ENCODE data around the gene MUSK. TPM values are rescaled to one million over a fixed set of nuclear protein-coding genes. Genes with fewer than 3 reads are reported as not detected.

The MUSK gene
- total RNA-seq, 2 donors from 2014 or later, result 0.71 TPM; not detected in 1

DNA sequence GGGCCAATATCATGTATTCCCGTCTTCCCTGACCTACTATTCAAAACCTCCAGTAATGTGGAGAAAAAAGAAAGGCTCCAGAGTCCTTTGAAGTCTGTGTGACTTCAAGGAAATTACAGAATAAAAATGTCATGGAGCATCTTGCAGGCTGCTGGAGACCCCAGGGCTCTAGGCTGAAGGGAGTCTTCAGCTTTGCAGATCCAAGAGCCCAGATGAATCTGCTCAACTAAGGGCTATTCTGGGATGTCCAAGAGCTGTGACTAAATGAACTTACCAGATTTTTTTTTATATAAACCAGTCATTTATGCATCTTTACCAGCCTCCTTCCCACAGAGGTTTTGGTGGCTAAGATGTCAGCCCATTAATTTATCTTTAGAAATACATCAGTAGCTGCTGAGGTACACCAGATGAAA is 167.3 kb downstream of the MUSK start:
- Histone ChIP-seq H3K9me3 (no peaks in the 10 kb centered on the region), H3K4me1 (ENCODE audit: control insufficient read depth in 1 of 2, low read depth in 2 of 2) (peaks cover 0 to 4% of the 10 kb centered on the region in 2 donors), H3K27ac (no peak overlapping the region), H3K27me3 (replicated peaks; ENCODE audit: insufficient read depth) (no peaks in the 10 kb centered on the region), H3K36me3 (no peaks in the 10 kb centered on the region), H3K4me3 (no peak overlapping the region)
- ATAC-seq (ENCODE audit: insufficient number of reproducible peaks, low FRiP score, low read depth), result no peak
- TF ChIP-seq CTCF (IDR thresholded peaks at IDR 0.05), result no peak
- no peak for DNase-seq (ENCODE audit: low spot score)

GRCh38 chr9:110837401-110838005 is 168.9 kb downstream of the MUSK start:
- H3K27me3 ChIP-seq (replicated peaks; ENCODE audit: insufficient read depth), result no peaks in the 10 kb centered on the region
- no peak for DNase-seq (ENCODE audit: low spot score)
- ATAC-seq (ENCODE audit: insufficient number of reproducible peaks, low FRiP score, low read depth), result no peak
- no peak for TF ChIP-seq CTCF (IDR thresholded peaks at IDR 0.05)
- peaks cover 0 to 4% of the 10 kb centered on the region in 2 donors for H3K4me1 ChIP-seq (ENCODE audit: control insufficient read depth in 1 of 2, low read depth in 2 of 2)
- H3K9me3 ChIP-seq, result no peaks in the 10 kb centered on the region
- H3K4me3 ChIP-seq, result no peak overlapping the region
- no peak overlapping the region for H3K27ac ChIP-seq
- no peaks in the 10 kb centered on the region for H3K36me3 ChIP-seq

- no peak for TF ChIP-seq CTCF (IDR thresholded peaks at IDR 0.05)
- ATAC-seq (ENCODE audit: insufficient number of reproducible peaks, low FRiP score, low read depth), result no peak
- no peaks in the 10 kb centered on the region for H3K9me3 ChIP-seq
These were observed 173.6 kb downstream of the MUSK start for GRCh38 chr9:110842169-110842568.

DNA sequence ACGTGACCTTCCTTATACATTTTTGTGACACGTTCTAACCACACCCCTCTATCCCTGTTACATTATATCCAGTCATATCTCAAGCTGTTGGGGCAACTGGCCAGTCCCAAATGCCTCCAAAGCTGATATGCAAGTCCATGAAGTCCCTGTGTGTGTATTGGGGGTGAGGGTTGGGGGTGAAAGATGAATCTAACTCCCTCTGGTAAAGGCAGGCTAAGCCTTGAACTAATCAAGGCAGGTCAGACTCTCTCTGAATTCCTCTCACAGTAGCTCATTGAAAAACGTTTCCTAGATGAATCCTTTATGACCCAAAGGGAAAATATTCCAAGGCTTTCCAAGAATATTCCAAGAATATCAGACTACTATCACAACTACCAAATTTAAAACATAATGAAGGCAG is 174.4 kb downstream of the MUSK start:
- Histone ChIP-seq H3K9me3 (no peaks in the 10 kb centered on the region), H3K4me3 (no peak overlapping the region), H3K36me3 (no peaks in the 10 kb centered on the region), H3K27me3 (replicated peaks; ENCODE audit: insufficient read depth) (no peaks in the 10 kb centered on the region), H3K27ac (no peak overlapping the region), H3K4me1 (ENCODE audit: control insufficient read depth in 1 of 2, low read depth in 2 of 2) (peaks cover 4 to 9% of the 10 kb centered on the region in 2 donors)
- ATAC-seq (ENCODE audit: insufficient number of reproducible peaks, low FRiP score, low read depth) (no peak), DNase-seq (ENCODE audit: low spot score) (no peak)
- no peak for TF ChIP-seq CTCF (IDR thresholded peaks at IDR 0.05)

More at GRCh38 chr9:110842169-110842568, 173.6 kb downstream of the MUSK start:
- H3K27ac ChIP-seq, result no peak overlapping the region
- H3K4me1 ChIP-seq (ENCODE audit: control insufficient read depth in 1 of 2, low read depth in 2 of 2), result peaks cover under 1% of the 10 kb centered on the region in 2 donors
- no peaks in the 10 kb centered on the region for H3K36me3 ChIP-seq
- DNase-seq (ENCODE audit: low spot score), result no peak
- H3K4me3 ChIP-seq, result no peak overlapping the region
- no peaks in the 10 kb centered on the region for H3K27me3 ChIP-seq (replicated peaks; ENCODE audit: insufficient read depth)

GRCh38 chr9:110844121-110844520 is 175.5 kb downstream of the MUSK start:
- no peaks in the 10 kb centered on the region for H3K9me3 ChIP-seq
- H3K4me3 ChIP-seq, result no peak overlapping the region
- DNase-seq (ENCODE audit: low spot score), result no peak
- H3K4me1 ChIP-seq (ENCODE audit: control insufficient read depth in 1 of 2, low read depth in 2 of 2), result peaks cover 4 to 12% of the 10 kb centered on the region in 2 donors
- H3K27me3 ChIP-seq (replicated peaks; ENCODE audit: insufficient read depth), result no peaks in the 10 kb centered on the region
- no peaks in the 10 kb centered on the region for H3K36me3 ChIP-seq
- no peak for ATAC-seq (ENCODE audit: insufficient number of reproducible peaks, low FRiP score, low read depth)
- no peak overlapping the region for H3K27ac ChIP-seq
- TF ChIP-seq CTCF (IDR thresholded peaks at IDR 0.05), result no peak
